DMS53 treated with DMSO at 0.1 percent for 48 hours (cell line): Measurements from ENCODE around the gene ITPKC.
A peak's percentile ranks its signal among the peaks of the same experiment; 100 is the strongest.
"Not testable (repeated sequence)": the region's sequence is repeated elsewhere in the genome, so short reads cannot be mapped to it uniquely, and the experiment has no call there.

Experiments
- DNase-seq: peaks from one replicate; lab custom pipeline; 2025; ENCODE audit not compliant: unreplicated experiment; lab: John Stamatoyannopoulos, UW

Gene ITPKC

GRCh38 chr19:40714441-40715299 is 2.2 kb upstream of the ITPKC start:
- peak; percentile 91 for DNase-seq

GRCh38 chr19:40716031-40716481 is 856 bp upstream of the ITPKC start:
- DNase-seq: peak; percentile 72

GRCh38 chr19:40717325-40717879 is 490 bp downstream of the ITPKC start:
- DNase-seq: peak; percentile 39

- peak; percentile 28 for DNase-seq
Observed at GRCh38 chr19:40717880-40718773, 1.2 kb downstream of the ITPKC start.

DNA sequence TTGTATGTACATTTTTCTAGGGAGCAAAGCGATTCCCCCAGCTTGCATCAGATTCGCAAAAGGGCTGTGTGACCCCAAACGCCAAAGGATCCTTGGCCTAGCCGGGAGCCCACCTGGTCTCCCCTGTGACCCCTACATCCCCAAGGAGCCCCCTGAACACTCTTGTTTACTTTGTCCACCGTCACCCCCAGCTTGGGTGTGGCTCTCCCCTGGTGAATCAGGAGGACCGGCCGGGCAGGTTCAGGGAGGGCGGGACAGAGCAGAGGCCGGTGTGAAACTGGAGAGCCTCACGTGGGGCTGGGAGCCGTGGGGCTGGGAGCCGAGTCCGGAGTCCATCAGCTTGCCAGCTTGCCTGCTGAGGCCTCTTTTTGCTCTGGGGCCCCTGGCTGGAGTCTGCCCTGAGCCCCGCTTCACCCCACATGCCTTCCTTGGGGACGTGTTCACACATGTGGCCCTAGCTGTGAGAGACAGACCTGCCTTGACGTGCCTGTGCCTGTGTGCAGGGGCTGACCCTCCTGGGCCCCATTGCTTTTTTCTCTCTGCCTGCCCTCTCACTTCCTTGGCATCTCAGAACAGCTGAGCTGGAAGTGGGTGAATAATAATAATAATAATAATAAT is 2.0 kb downstream of the ITPKC start:
- DNase-seq: peak; percentile 76

GRCh38 chr19:40719414-40719894 is 2.5 kb downstream of the ITPKC start:
- no peak for DNase-seq

DNA sequence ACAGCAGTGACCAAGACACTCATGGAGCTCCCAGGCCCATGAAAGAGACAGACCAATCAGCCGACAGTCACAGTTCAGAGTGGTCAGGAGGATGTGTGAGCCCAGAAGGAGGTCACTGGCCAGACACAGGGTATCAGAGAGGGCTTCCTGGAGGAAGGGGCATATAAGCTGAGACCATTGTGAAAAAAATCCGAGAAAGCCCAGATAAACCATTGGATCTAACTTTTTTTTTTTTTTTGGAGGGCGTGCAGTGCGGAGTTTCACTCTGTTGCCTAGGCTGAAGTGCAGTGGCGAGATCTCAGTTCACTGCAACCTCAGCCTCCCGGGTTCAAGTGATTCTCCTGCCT is 4.2 kb downstream of the ITPKC start:
- DNase-seq: no peak

DNA sequence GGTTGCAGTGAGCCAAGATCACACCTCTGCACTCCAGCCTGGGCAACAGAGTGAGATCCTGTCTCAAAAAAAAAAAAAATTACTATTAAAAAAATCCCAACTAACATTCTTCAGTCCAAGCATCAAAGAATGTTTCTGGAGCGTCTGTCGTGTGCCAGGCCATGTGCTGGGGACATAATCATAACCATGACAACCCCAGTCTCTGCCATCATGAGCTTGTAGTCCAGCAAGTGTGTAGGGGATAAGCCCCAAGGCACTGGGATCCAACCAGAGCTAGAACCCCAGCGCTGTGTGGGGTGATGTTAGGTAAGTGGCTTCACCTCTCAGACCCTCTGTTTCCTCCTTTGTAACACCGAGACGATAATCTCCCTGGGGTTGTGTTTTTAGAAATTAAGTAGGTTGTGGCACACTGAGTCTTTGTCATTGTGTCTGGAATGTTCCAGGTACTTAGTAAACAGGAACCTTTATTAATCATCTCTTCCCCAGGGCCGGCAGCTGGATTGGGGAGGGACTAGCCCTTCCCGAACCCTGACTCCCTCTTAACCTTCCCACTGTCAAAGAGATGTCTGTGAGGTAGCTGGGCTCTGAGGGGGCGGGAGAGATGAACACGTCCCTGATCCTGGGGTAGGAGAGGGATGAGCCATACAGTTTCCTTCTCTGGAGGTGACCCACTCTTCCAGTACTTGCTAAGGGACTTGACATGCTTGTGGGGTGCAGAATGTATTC is 5.2 kb downstream of the ITPKC start:
- no peak for DNase-seq

DNA sequence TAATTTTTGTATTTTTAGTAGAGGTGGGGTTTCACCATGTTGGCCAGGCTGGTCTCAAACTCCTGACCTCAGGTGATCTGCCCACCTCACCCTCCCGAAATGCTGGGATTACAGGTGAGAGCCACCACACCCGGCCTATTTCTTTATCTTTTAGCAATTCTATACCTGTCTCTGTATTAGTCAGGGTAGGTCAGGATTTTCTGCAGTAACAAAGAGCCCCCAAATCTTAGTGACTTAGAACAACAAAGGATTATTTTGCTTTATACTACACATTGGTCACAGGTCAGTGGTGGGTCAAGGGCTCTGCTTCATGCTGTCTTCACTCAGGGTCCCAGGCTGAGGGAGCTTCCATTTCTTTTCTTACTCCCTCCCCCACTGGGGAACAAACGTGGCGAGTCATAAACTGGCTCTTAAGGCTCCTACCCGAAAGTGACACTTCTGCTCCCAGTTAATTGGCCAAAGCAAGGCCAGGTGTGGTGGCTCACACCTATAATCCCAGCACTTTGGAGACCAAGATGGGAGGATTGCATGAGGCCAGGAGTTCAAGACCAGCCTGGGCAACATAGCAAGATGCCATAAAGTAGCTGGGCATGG is 6.8 kb downstream of the ITPKC start:
- no peak for DNase-seq

- no peak for DNase-seq
Observed at GRCh38 chr19:40724315-40724714, 7.4 kb downstream of the ITPKC start.

GRCh38 chr19:40724855-40725254 is 7.9 kb downstream of the ITPKC start:
- DNase-seq: no peak

- no peak for DNase-seq
Observed at GRCh38 chr19:40726279-40726678, 9.4 kb downstream of the ITPKC start.

DNA sequence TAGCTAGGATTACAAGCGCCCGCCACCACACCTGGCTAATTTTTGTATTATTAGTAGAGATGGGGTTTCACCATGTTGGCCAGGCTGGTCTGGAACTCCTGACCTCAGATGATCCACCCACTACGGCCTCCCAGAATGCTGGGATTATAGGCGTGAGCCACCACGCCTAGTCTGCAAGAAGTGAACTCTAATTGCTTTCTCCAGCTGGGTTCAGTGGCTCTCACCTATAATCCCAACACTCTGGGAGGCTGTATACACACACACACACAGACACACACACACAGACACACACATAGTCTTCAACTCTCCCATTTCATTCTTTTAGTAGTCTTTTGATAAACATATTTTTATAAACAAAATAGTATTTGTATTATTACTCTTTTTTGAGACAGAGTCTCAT is 13.2 kb downstream of the ITPKC start:
- not testable (repeated sequence) for DNase-seq

- DNase-seq: not testable (repeated sequence)
Observed at GRCh38 chr19:40732304-40732703, 15.4 kb downstream of the ITPKC start.

DNA sequence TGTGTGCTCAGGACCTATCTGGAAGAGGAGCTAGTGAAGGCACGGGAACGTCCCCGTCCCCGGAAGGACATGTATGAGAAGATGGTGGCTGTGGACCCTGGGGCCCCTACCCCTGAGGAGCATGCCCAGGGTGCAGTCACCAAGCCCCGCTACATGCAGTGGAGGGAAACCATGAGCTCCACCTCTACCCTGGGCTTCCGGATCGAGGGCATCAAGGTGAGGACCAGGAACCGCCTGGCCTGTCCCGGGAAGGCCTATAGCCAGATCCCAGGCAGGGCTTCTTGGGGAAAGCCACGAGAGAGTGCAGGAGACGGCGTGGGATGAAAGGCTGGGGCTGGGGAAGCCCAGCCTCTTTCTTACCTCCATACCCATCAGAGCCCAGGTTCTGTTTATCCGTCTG is 16.2 kb downstream of the ITPKC start:
- DNase-seq: no peak

- DNase-seq: no peak
Observed at GRCh38 chr19:40735013-40735771, 18.3 kb downstream of the ITPKC start.

GRCh38 chr19:40736661-40737060 is 19.7 kb downstream of the ITPKC start:
- DNase-seq: no peak

DNA sequence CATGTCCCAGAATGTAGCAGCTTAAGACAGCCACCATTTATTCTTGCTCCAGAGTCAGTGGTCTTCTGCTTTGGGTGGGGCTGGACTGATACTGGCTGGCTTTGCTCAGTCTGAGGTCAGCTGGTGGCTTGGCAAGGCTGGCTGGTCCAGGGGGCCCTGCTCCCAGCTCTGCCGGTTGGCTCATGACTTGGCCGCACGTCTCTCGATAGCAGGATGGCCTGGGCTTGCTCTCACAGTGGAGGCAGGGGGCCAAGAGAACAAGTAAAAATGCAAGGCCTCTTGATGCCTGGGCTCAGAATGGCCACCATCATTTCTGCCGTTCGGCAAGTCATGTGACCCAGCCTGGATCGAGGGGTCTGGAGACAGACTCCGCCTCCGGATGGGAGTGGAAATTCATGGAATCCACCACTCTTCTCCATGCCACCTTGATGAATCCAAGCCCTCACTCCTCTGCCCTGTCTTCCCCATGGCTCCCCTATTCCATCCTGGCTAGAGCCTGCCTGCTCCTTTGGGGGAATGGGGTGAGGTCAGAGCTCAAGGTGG is 20.3 kb downstream of the ITPKC start:
- no peak for DNase-seq
